Caco-2 (cell line): ENCODE data around the gene CCDC188. TPM values are rescaled to one million over a fixed set of nuclear protein-coding genes. Genes with fewer than 3 reads are reported as not detected.

Experiments
- BruUV-seq: library from RNA; stranded (reverse); fragments of 400-500 nt; replicated peaks from 2 replicates; lab custom pipeline; 2021; lab: Mats Ljungman, UMichigan
- CTCF ChIA-PET: fragments of 300-600 bp; sonication (Branson Sonifier 250); formaldehyde crosslinking; loops from one replicate; lab custom pipeline; 2022; ENCODE audit warnings: antibody characterized with exemption; lab: Charles Lee
- POLR2A ChIA-PET: fragments of 300-600 bp; sonication (Branson Sonifier 250); formaldehyde crosslinking; loops from one replicate; lab custom pipeline; 2022; ENCODE audit warnings: antibody characterized with exemption; lab: Charles Lee
- DNase-seq, 2 experiments: peaks; one replicate each; pipeline versions ENCODE4 v3.0.0 to v3.0.0-alpha.2; 2020 to 2022
- H3K27me3 ChIP-seq: replicated peaks from 2 replicates; pipeline ENCODE4 v1.6.0; 2011; ENCODE audit warnings: low read length; ENCODE audit not compliant: control insufficient read depth, insufficient read depth
- H3K36me3 ChIP-seq: 2 replicates; pipeline ENCODE4 v1.5.1; 2011; ENCODE audit warnings: low read length; ENCODE audit not compliant: control insufficient read depth, insufficient read depth
- H3K4me1 ChIP-seq: fragments of 250-450 bp; sonication (Bioruptor Pico); 2 replicates; pipeline ENCODE4 v1.5.1; 2020; ENCODE audit warnings: mild to moderate bottlenecking
- H3K4me3 ChIP-seq: 2 replicates; pipeline ENCODE4 v1.5.1; 2011; ENCODE audit warnings: low read depth, mild to moderate bottlenecking, control low read depth, low read length
- H3K9me3 ChIP-seq: fragments of 250-450 bp; sonication (Bioruptor Pico); 2 replicates; pipeline ENCODE4 v1.5.1; 2020; ENCODE audit warnings: mild to moderate bottlenecking, moderate library complexity
- H3K27ac Mint-ChIP-seq: one replicate; pipeline ENCODE4 v1.8.0; 2022; ENCODE audit warnings: mixed read lengths; ENCODE audit not compliant: unreplicated experiment
- H3K27me3 Mint-ChIP-seq: one replicate; pipeline ENCODE4 v1.8.0; 2022; ENCODE audit warnings: mixed read lengths; ENCODE audit not compliant: insufficient read depth, unreplicated experiment
- H3K36me3 Mint-ChIP-seq: one replicate; pipeline ENCODE4 v1.8.0; 2022; ENCODE audit warnings: mild to moderate bottlenecking, mixed read lengths; ENCODE audit not compliant: insufficient read depth, unreplicated experiment
- H3K4me1 Mint-ChIP-seq: one replicate; pipeline ENCODE4 v1.8.0; 2022; ENCODE audit warnings: low read depth, mixed read lengths; ENCODE audit not compliant: unreplicated experiment
- H3K4me3 Mint-ChIP-seq: one replicate; pipeline ENCODE4 v1.8.0; 2022; ENCODE audit warnings: mild to moderate bottlenecking, moderate library complexity, mixed read lengths; ENCODE audit not compliant: unreplicated experiment
- H3K9me3 Mint-ChIP-seq: one replicate; pipeline ENCODE4 v1.8.0; 2022; ENCODE audit warnings: mixed read lengths; ENCODE audit not compliant: unreplicated experiment
- CTCF ChIP-seq, 2 experiments: fragments of 200-600 bp in 1 of 2; IDR thresholded peaks; 1 replicate in 1 of 2; 2 replicates in 1 of 2; pipeline versions ENCODE4 v1.5.1 to v1.8.0; 2011 to 2022; ENCODE audit warnings: antibody characterized with exemption in 1 of 2, control low read depth in 1 of 2, inconsistent platforms in 1 of 2, low read depth in 1 of 2, low read length in 1 of 2, mild to moderate bottlenecking in 1 of 2, moderate library complexity in 1 of 2; ENCODE audit not compliant: insufficient read depth in 1 of 2, severe bottlenecking in 1 of 2, unreplicated experiment in 1 of 2
- intact Hi-C: fragments of 100-400 bp; cut with micrococcal nuclease; formaldehyde crosslinking; loops from one replicate; pipeline ENCODE4 v1.10.0; 2022; ENCODE audit not compliant: unreplicated experiment
- total RNA-seq: library from RNA; stranded (reverse); gene quantifications from 2 replicates; pipeline ENCODE4 v1.2.3, GENCODE V29; 2022

Gene CCDC188
- total RNA-seq, 1 experiment from 2014 or later = not detected

- POLR2A ChIA-PET = interaction anchor here (2.4 kb wide), 1 partner anchor 12 kb away, joined by 7 read pairs; the partner anchor contains the start of gene TRMT2A
- no peaks in the 10 kb centered on the region for H3K27me3 Mint-ChIP-seq
Measured at GRCh38 chr22:20128902-20129746, 21.7 kb downstream of the CCDC188 start.

GRCh38 chr22:20128619-20128901, 22.3 kb downstream of the CCDC188 start:
- Mint-ChIP-seq H3K9me3 (no peaks in the 10 kb centered on the region), H3K27ac (no peak overlapping the region), H3K27me3 (no peaks in the 10 kb centered on the region), H3K4me3 (no peak overlapping the region), H3K4me1 (no peaks in the 10 kb centered on the region), H3K36me3 (peaks cover 72% of the 10 kb centered on the region)
- POLR2A ChIA-PET = interaction anchor here (2.4 kb wide), 1 partner anchor 11 kb away, joined by 7 read pairs; the partner anchor contains the start of gene TRMT2A
- Histone ChIP-seq H3K4me3 (no peak overlapping the region), H3K4me1 (no peaks in the 10 kb centered on the region), H3K27me3 (no peaks in the 10 kb centered on the region), H3K36me3 (no peaks in the 10 kb centered on the region; the same call in 1 of the 2 replicates), H3K9me3 (no peaks in the 10 kb centered on the region)
- BruUV-seq = no TSS peak
- intact Hi-C loops = no loop called here
- CTCF ChIA-PET = interaction anchor here (0.7 to 1.2 kb wide), 2 partner anchors 11 to 18 kb away, joined by 3 to 5 read pairs; partner anchors contain the start of gene TRMT2A
- DNase-seq = no peak
- no peak for TF ChIP-seq CTCF (IDR thresholded peaks at IDR 0.05; ENCODE audit: insufficient read depth in 1 of 2, low read depth in 1 of 2, low read length in 1 of 2, severe bottlenecking in 1 of 2, unreplicated experiment in 1 of 2)

More at GRCh38 chr22:20128902-20129746, 21.7 kb downstream of the CCDC188 start:
- Histone ChIP-seq H3K4me1 (no peaks in the 10 kb centered on the region), H3K9me3 (no peaks in the 10 kb centered on the region), H3K4me3 (no peak overlapping the region), H3K36me3 (no peaks in the 10 kb centered on the region; the same call in 1 of the 2 replicates), H3K27me3 (no peaks in the 10 kb centered on the region)
- BruUV-seq = no TSS peak
- DNase-seq = peak in 1 of 2 experiments; percentile 49
- Mint-ChIP-seq H3K27ac (no peak overlapping the region), H3K9me3 (no peaks in the 10 kb centered on the region), H3K36me3 (peaks cover 66% of the 10 kb centered on the region), H3K4me3 (peak overlapping the region; percentile 19), H3K4me1 (no peaks in the 10 kb centered on the region)
- peak; percentile 40 to 46 for TF ChIP-seq CTCF (IDR thresholded peaks at IDR 0.05; ENCODE audit: insufficient read depth in 1 of 2, low read depth in 1 of 2, low read length in 1 of 2, severe bottlenecking in 1 of 2, unreplicated experiment in 1 of 2)
- CTCF ChIA-PET = interaction anchor here (0.7 to 1.2 kb wide), 2 partner anchors 12 to 18 kb away, joined by 3 to 5 read pairs; partner anchors contain the start of gene TRMT2A
- intact Hi-C loops = no loop called here

- POLR2A ChIA-PET = interaction anchor here (2.4 kb wide), 1 partner anchor 11 kb away, joined by 7 read pairs; the partner anchor contains the start of gene TRMT2A
- no peaks in the 10 kb centered on the region for H3K9me3 ChIP-seq
- no peaks in the 10 kb centered on the region for H3K4me1 Mint-ChIP-seq
- no peak for TF ChIP-seq CTCF (IDR thresholded peaks at IDR 0.05; ENCODE audit: insufficient read depth in 1 of 2, low read depth in 1 of 2, low read length in 1 of 2, severe bottlenecking in 1 of 2, unreplicated experiment in 1 of 2)
- H3K9me3 Mint-ChIP-seq = no peaks in the 10 kb centered on the region
- intact Hi-C loops = no loop called here
- H3K27me3 Mint-ChIP-seq = no peaks in the 10 kb centered on the region
- H3K36me3 Mint-ChIP-seq = peaks cover 74% of the 10 kb centered on the region
- H3K36me3 ChIP-seq = no peaks in the 10 kb centered on the region; the same call in 1 of the 2 replicates
- H3K4me3 Mint-ChIP-seq = no peak overlapping the region
- BruUV-seq = no TSS peak
- CTCF ChIA-PET = no interaction called here
- H3K27ac Mint-ChIP-seq = peak overlapping the region; percentile 53
- H3K4me3 ChIP-seq = no peak overlapping the region
- DNase-seq = no peak
- H3K27me3 ChIP-seq = no peaks in the 10 kb centered on the region
- H3K4me1 ChIP-seq = no peaks in the 10 kb centered on the region
Measured at GRCh38 chr22:20127869-20128618, 22.8 kb downstream of the CCDC188 start.
